GM23248 (cell line): ENCODE data around the gene ZNF302. TPM values are rescaled to one million over a fixed set of nuclear protein-coding genes. Genes with fewer than 3 reads are reported as not detected.
A peak's percentile ranks its signal among the peaks of the same experiment; 100 is the strongest.

Source experiments
- DNase-seq: peaks from one replicate; pipeline ENCODE4 v3.0.0-alpha.2; 2015
- H2AFZ ChIP-seq: fragments of 200-600 bp; sonication (generic); 2 replicates; pipeline ENCODE4 v1.6.1; 2016; ENCODE audit warnings: antibody characterized with exemption
- H3F3A ChIP-seq: fragments of 200-600 bp; sonication (generic); 2 replicates; pipeline ENCODE4 v1.6.1; 2016; ENCODE audit warnings: mild to moderate bottlenecking, antibody characterized with exemption, mixed run types; ENCODE audit not compliant: insufficient read depth
- H3K27ac ChIP-seq: fragments of 200-600 bp; sonication (generic); 2 replicates; pipeline ENCODE4 v1.5.1; 2016; ENCODE audit warnings: mild to moderate bottlenecking
- H3K27me3 ChIP-seq: fragments of 200-600 bp; sonication (generic); replicated peaks from 2 replicates; pipeline ENCODE4 v1.6.1; 2016; ENCODE audit warnings: mild to moderate bottlenecking; ENCODE audit not compliant: insufficient read depth
- H3K36me3 ChIP-seq: fragments of 200-600 bp; sonication (generic); 2 replicates; pipeline ENCODE4 v1.6.1; 2016; ENCODE audit warnings: low read depth, mild to moderate bottlenecking
- H3K4me1 ChIP-seq: fragments of 200-600 bp; sonication (generic); 2 replicates; pipeline ENCODE4 v1.6.1; 2016; ENCODE audit warnings: mild to moderate bottlenecking; ENCODE audit not compliant: insufficient read depth
- H3K4me2 ChIP-seq: fragments of 200-600 bp; sonication (generic); one replicate; pipeline ENCODE4 v1.6.1; 2016; ENCODE audit warnings: mild to moderate bottlenecking; ENCODE audit not compliant: unreplicated experiment
- H3K4me3 ChIP-seq: fragments of 200-600 bp; sonication (generic); 2 replicates; pipeline ENCODE4 v1.5.1; 2016; ENCODE audit warnings: mild to moderate bottlenecking
- H3K79me2 ChIP-seq: fragments of 200-600 bp; sonication (generic); 2 replicates; pipeline ENCODE4 v1.6.1; 2016; ENCODE audit warnings: mild to moderate bottlenecking; ENCODE audit not compliant: insufficient read depth
- H3K9ac ChIP-seq: fragments of 200-600 bp; sonication (generic); 2 replicates; pipeline ENCODE4 v1.6.1; 2016; ENCODE audit warnings: mild to moderate bottlenecking
- H3K9me2 ChIP-seq: fragments of 200-600 bp; sonication (generic); 2 replicates; pipeline ENCODE4 v1.6.1; 2016; ENCODE audit warnings: mixed run types, mild to moderate bottlenecking, moderate library complexity; ENCODE audit not compliant: insufficient read depth
- H3K9me3 ChIP-seq: fragments of 200-600 bp; sonication (generic); one replicate; pipeline ENCODE4 v1.6.1; 2017; ENCODE audit warnings: low read depth
- H4K20me1 ChIP-seq: fragments of 200-600 bp; sonication (generic); 2 replicates; pipeline ENCODE4 v1.6.0; 2016; ENCODE audit not compliant: insufficient read depth
- EZH2 ChIP-seq: fragments of 200-600 bp; sonication (generic); IDR thresholded peaks from 2 replicates; pipeline ENCODE4 v1.6.1; 2018; ENCODE audit warnings: antibody characterized with exemption, mild to moderate bottlenecking; ENCODE audit not compliant: insufficient read depth, poor library complexity, severe bottlenecking
- EZH2phosphoT487 ChIP-seq: fragments of 200-600 bp; sonication (generic); IDR thresholded peaks from 2 replicates; pipeline ENCODE4 v1.6.1; 2018; ENCODE audit warnings: antibody characterized with exemption, moderate library complexity, mild to moderate bottlenecking, low read depth; ENCODE audit not compliant: insufficient read depth
- WGBS, 2 experiments: methylation state at CpG; one replicate each; pipeline ENCODE4 v1.1.6; 2015 to 2017; ENCODE audit warnings: low lambda C conversion rate in 2 of 2, low coverage in 1 of 2; ENCODE audit errors: missing lambda C conversion rate in 2 of 2; 5-methylcytosine and 5-hydroxymethylcytosine counted together
- in situ Hi-C: fragments of 300-500 bp; cut with MboI; formaldehyde crosslinking; loops from 2 replicates; pipeline ENCODE4 v1.15.0; 2020
- polyA plus RNA-seq: library from polyadenylated mRNA; unstranded; fragments of >200 nt; fragmentation: Nextera tagmentation; extraction: Ambion mirVana; gene quantifications from 2 replicates; pipeline ENCODE4 v1.2.1, GENCODE V29; 2016
- total RNA-seq: library from RNA; depleted of rRNA; stranded (reverse); fragments of >200 nt; shearing (Covaris generic); gene quantifications from 2 replicates; pipeline ENCODE4 v1.2.3, GENCODE V29; 2014

Gene ZNF302
- total and polyA plus RNA-seq, 2 experiments from 2014 or later, result 18.4 to 23.9 TPM

GRCh38 chr19:34715357-34715756, 37.9 kb downstream of the ZNF302 start:
- Histone ChIP-seq H3K9ac (no peak overlapping the region), H3F3A (no peaks in the 10 kb centered on the region), H3K9me3 (no peaks in the 10 kb centered on the region), H3K9me2 (no peaks in the 10 kb centered on the region), H3K4me2 (no peak overlapping the region), H2AFZ (no peak overlapping the region), H3K36me3 (no peaks in the 10 kb centered on the region), H3K79me2 (no peaks in the 10 kb centered on the region), H4K20me1 (no peaks in the 10 kb centered on the region), H3K27me3 (no peaks in the 10 kb centered on the region), H3K27ac (no peak overlapping the region), H3K4me1 (no peaks in the 10 kb centered on the region), H3K4me3 (no peak overlapping the region)
- in situ Hi-C loops, result no loop called here
- TF ChIP-seq EZH2phosphoT487, result no peak
- no peak for TF ChIP-seq EZH2
- no peak for DNase-seq

- no peak for TF ChIP-seq EZH2
- no peak for TF ChIP-seq EZH2phosphoT487
- Histone ChIP-seq H3K4me3 (no peak overlapping the region), H3K27me3 (no peaks in the 10 kb centered on the region), H3K4me1 (no peaks in the 10 kb centered on the region), H2AFZ (peak overlapping the region; percentile 45; the same call in 1 of the 2 replicates), H3K79me2 (no peaks in the 10 kb centered on the region), H3K4me2 (no peak overlapping the region), H4K20me1 (no peaks in the 10 kb centered on the region), H3K9me3 (no peaks in the 10 kb centered on the region), H3K9me2 (no peaks in the 10 kb centered on the region), H3K36me3 (no peaks in the 10 kb centered on the region), H3K27ac (no peak overlapping the region), H3F3A (no peaks in the 10 kb centered on the region), H3K9ac (no peak overlapping the region)
- WGBS, 2 experiments, result 39 to 41% methylated on average over 11 of the region's 11 CpGs
- peak; percentile 35 for DNase-seq
- in situ Hi-C loops, result no loop called here
Observed at GRCh38 chr19:34722353-34722752, 44.9 kb downstream of the ZNF302 start.

- no peak for DNase-seq
- Histone ChIP-seq H3K4me1 (no peaks in the 10 kb centered on the region), H3K9me3 (no peaks in the 10 kb centered on the region), H3K27me3 (no peaks in the 10 kb centered on the region), H3K4me3 (no peak overlapping the region), H2AFZ (no peak overlapping the region), H3K27ac (no peak overlapping the region), H3K79me2 (no peaks in the 10 kb centered on the region), H4K20me1 (no peaks in the 10 kb centered on the region), H3K9me2 (no peaks in the 10 kb centered on the region), H3K36me3 (no peaks in the 10 kb centered on the region), H3F3A (no peaks in the 10 kb centered on the region), H3K9ac (no peak overlapping the region), H3K4me2 (no peak overlapping the region)
- no peak for TF ChIP-seq EZH2
- no peak for TF ChIP-seq EZH2phosphoT487
- in situ Hi-C loops, result no loop called here
- 10 to 12% methylated on average over 6 of the region's 6 CpGs for WGBS, 2 experiments
Observed at GRCh38 chr19:34725400-34725799, 47.9 kb downstream of the ZNF302 start.

- in situ Hi-C loops, result no loop called here
- Histone ChIP-seq H3K4me1 (peaks cover 8% of the 10 kb centered on the region), H3K4me2 (no peak overlapping the region), H3F3A (no peaks in the 10 kb centered on the region), H3K9me2 (no peaks in the 10 kb centered on the region), H3K36me3 (peaks cover 10% of the 10 kb centered on the region; the same call in 1 of the 2 replicates), H3K9me3 (no peaks in the 10 kb centered on the region), H3K79me2 (peaks cover 16% of the 10 kb centered on the region), H4K20me1 (no peaks in the 10 kb centered on the region), H3K4me3 (no peak overlapping the region), H3K27ac (no peak overlapping the region), H3K27me3 (no peaks in the 10 kb centered on the region), H3K9ac (no peak overlapping the region), H2AFZ (no peak overlapping the region)
- WGBS, 2 experiments, result 66 to 69% methylated on average over 11 of the region's 11 CpGs
- DNase-seq, result no peak
- TF ChIP-seq EZH2, result no peak
- TF ChIP-seq EZH2phosphoT487, result no peak
Observed at GRCh38 chr19:34731019-34731829, 53.7 kb downstream of the ZNF302 start.
